ENCODE results near the gene HELZ.
A peak's percentile ranks its signal among the peaks of the same experiment; 100 is the strongest.
"Not testable (repeated sequence)": the region's sequence is repeated elsewhere in the genome, so short reads cannot be mapped to it uniquely, and the experiment has no call there.

HELZ gene

GRCh38 chr17:67183531-67183930, 61.5 kb downstream of the HELZ start:
- no peak for ATAC-seq

GRCh38 chr17:67181825-67182224, 63.2 kb downstream of the HELZ start:
- ATAC-seq, result no peak

- ATAC-seq, result no peak
Measured at GRCh38 chr17:67180275-67180674, 64.7 kb downstream of the HELZ start.

GRCh38 chr17:67178555-67178954, 66.4 kb downstream of the HELZ start:
- ATAC-seq, result no peak

- ATAC-seq, result no peak
Measured at GRCh38 chr17:67177732-67178131, 67.3 kb downstream of the HELZ start.

GRCh38 chr17:67174190-67174589, 70.8 kb downstream of the HELZ start:
- ATAC-seq, result no peak

- ATAC-seq, result no peak
Measured at GRCh38 chr17:67171560-67171959, 73.4 kb downstream of the HELZ start.

GRCh38 chr17:67168496-67168895, 76.5 kb downstream of the HELZ start:
- ATAC-seq, result no peak

GRCh38 chr17:67165201-67165600, 79.8 kb downstream of the HELZ start:
- ATAC-seq, result no peak

GRCh38 chr17:67164302-67164701, 80.7 kb downstream of the HELZ start:
- no peak for ATAC-seq

- ATAC-seq, result no peak
Measured at GRCh38 chr17:67162771-67163170, 82.2 kb downstream of the HELZ start.

GRCh38 chr17:67161573-67161972, 83.4 kb downstream of the HELZ start:
- ATAC-seq, result no peak

- no peak for ATAC-seq
Measured at GRCh38 chr17:67160791-67161190, 84.2 kb downstream of the HELZ start.

- ATAC-seq, result no peak
Measured at GRCh38 chr17:67157732-67158639, 87.0 kb downstream of the HELZ start.

- peak in 1 of 2 donors; percentile 20 for ATAC-seq
Measured at GRCh38 chr17:67156269-67157199, 88.5 kb downstream of the HELZ start.

- ATAC-seq, result no peak
Measured at GRCh38 chr17:67152824-67153223, 92.2 kb downstream of the HELZ start.

GRCh38 chr17:67151717-67152116, 93.3 kb downstream of the HELZ start:
- peak; percentile 87 to 94 for ATAC-seq

- no peak for ATAC-seq
Measured at GRCh38 chr17:67150826-67151225, 94.2 kb downstream of the HELZ start.

- ATAC-seq, result no peak
Measured at GRCh38 chr17:67148352-67148751, 96.6 kb downstream of the HELZ start.

- ATAC-seq, result no peak
Measured at GRCh38 chr17:67145183-67145805, 99.7 kb downstream of the HELZ start.

GRCh38 chr17:67143318-67143717, 101.7 kb downstream of the HELZ start:
- no peak for ATAC-seq

- ATAC-seq, result not testable (repeated sequence)
Measured at GRCh38 chr17:67142030-67142429, 103.0 kb downstream of the HELZ start.
